WERI-Rb-1 (cell line): ENCODE data around the gene ARTN.

Source experiments
- DNase-seq: peaks from one replicate; pipeline ENCODE4 v3.0.0-alpha.2; 2020
- H3K27ac ChIP-seq: fragments of 250-450 bp; sonication (Bioruptor Pico); 2 replicates; pipeline ENCODE4 v1.5.1; 2020; ENCODE audit warnings: mild to moderate bottlenecking, moderate library complexity
- H3K27me3 ChIP-seq: fragments of 250-450 bp; sonication (Bioruptor Pico); 2 replicates; pipeline ENCODE4 v1.5.1; 2021; ENCODE audit warnings: mild to moderate bottlenecking, low read depth, moderate library complexity; ENCODE audit not compliant: insufficient read depth, severe bottlenecking
- H3K36me3 ChIP-seq: fragments of 250-450 bp; sonication (Bioruptor Pico); 2 replicates; pipeline ENCODE4 v1.5.1; 2020; ENCODE audit warnings: mild to moderate bottlenecking, moderate library complexity
- H3K4me3 ChIP-seq: 2 replicates; pipeline ENCODE4 v1.5.1; 2011; ENCODE audit warnings: low read depth, mild to moderate bottlenecking, control low read depth, low read length
- H3K9me3 ChIP-seq: fragments of 250-450 bp; sonication (Bioruptor Pico); 2 replicates; pipeline ENCODE4 v1.5.1; 2021; ENCODE audit warnings: mild to moderate bottlenecking, moderate library complexity; ENCODE audit not compliant: severe bottlenecking
- TF ChIP-seq, protein P1 (sequence below): IDR thresholded peaks from 2 replicates; pipeline ENCODE4 v1.5.1; 2011; ENCODE audit warnings: low read depth, mild to moderate bottlenecking, control low read depth, inconsistent platforms, low read length

Gene ARTN

DNA sequence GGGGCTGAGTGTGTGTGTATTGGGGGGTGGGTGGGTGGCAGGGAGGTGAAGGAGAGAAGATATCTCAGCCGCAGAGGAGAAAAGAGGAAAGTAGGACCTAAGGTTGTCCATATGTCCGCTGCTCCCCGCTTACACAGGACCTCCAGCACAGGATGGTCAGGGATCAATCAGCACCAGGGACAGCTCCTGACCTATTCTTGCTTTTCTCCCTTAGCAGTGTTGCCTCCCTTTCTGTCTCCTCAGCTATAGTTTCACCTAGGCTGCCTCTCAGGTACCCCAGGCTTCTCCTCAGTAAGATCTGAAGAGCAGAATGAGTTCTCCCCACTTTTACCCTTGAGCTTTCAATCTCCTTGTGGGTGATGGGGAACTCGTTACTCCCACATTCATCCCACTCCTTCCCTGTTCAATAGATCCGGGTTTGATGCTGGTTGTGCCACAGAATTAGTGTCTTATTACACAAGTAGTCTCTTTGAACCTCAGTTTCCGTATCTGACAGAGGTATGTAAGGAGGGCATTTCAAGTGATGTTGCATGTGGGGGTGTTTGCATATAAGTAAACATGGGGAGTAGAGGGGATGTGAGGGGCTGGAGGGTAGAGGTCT, 34.8 kb downstream of the ARTN start:
- TF ChIP-seq, protein P1, sequence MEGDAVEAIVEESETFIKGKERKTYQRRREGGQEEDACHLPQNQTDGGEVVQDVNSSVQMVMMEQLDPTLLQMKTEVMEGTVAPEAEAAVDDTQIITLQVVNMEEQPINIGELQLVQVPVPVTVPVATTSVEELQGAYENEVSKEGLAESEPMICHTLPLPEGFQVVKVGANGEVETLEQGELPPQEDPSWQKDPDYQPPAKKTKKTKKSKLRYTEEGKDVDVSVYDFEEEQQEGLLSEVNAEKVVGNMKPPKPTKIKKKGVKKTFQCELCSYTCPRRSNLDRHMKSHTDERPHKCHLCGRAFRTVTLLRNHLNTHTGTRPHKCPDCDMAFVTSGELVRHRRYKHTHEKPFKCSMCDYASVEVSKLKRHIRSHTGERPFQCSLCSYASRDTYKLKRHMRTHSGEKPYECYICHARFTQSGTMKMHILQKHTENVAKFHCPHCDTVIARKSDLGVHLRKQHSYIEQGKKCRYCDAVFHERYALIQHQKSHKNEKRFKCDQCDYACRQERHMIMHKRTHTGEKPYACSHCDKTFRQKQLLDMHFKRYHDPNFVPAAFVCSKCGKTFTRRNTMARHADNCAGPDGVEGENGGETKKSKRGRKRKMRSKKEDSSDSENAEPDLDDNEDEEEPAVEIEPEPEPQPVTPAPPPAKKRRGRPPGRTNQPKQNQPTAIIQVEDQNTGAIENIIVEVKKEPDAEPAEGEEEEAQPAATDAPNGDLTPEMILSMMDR = no peak
- H3K27me3 ChIP-seq = no peaks in the 10 kb centered on the region
- H3K4me3 ChIP-seq = no peak overlapping the region
- H3K36me3 ChIP-seq = peaks cover 41% of the 10 kb centered on the region
- no peak overlapping the region for H3K27ac ChIP-seq
- no peak for DNase-seq
- H3K9me3 ChIP-seq = no peaks in the 10 kb centered on the region

DNA sequence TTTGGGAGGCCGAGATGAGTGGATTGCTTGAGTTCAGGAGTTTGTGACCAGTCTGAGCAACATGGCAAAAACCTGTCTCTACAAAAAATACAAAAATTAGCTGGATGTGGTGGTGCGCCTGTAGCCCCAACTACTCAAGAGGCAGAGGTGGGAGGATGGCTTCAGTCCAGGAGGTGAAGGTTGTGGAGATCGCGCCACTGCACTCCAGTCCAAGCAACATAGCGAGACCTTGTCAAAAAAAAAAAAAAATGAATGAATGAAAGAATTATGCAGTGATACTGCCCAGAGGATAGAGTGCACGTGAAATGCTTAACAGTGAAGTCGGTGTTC, 35.8 kb downstream of the ARTN start:
- DNase-seq = no peak

DNA sequence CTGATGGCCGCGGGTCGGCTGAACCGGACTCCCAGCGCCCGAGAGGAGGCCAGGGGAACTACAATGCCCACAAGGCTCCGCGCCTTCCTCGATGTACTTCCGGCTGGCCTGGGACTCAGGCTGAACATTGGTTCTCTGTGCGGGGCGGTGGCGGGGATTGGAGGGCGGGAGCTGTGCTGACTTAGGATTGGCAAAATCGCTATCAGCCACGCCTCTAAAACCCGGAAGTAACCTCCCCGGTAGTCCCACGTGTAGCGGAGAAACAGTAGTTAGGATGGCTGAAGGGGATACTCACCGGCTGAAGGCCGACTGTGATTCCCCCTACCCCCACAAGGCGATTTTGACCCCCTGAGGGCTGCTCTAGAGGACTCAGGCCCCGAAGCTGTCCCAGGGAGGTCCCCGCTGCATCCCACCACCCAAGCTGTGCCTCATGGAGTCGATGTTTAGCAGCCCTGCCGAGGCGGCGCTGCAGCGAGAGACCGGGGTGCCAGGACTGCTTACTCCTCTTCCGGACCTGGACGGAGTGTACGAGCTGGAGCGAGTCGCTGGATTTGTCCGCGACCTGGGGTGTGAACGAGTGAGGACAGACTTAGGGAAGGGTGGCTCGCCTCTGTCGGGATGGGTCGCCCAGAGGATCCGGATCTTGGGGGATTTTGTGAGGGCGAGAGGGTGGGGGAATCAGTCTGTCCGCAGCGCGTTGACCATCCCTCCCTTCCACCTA, 36.3 kb downstream of the ARTN start, which contains the start of gene DPH2:
Gene DPH2, plus strand, starts transcription at position 265 of the 721 bp plus-strand sequence. Its CDS starts 166 bp downstream, at position 431.
- peak within 1 kb of the TSS; percentile 11; the same call in 1 of the 2 replicates for H3K27ac ChIP-seq
- H3K27me3 ChIP-seq = no peaks in the 10 kb centered on the region
- DNase-seq = peak; percentile 98
- no peaks in the 10 kb centered on the region for H3K9me3 ChIP-seq
- H3K4me3 ChIP-seq = peak within 1 kb of the TSS; percentile 62
- TF ChIP-seq, protein P1 = no peak
- peaks cover 34% of the 10 kb centered on the region for H3K36me3 ChIP-seq

More for the DNA sequence above, 35.8 kb downstream of the ARTN start:
- Histone ChIP-seq H3K9me3 (no peaks in the 10 kb centered on the region), H3K27me3 (no peaks in the 10 kb centered on the region), H3K36me3 (peaks cover 38% of the 10 kb centered on the region), H3K27ac (no peak overlapping the region), H3K4me3 (peak overlapping the region; percentile 13)
- TF ChIP-seq, protein P1 = no peak

DNA sequence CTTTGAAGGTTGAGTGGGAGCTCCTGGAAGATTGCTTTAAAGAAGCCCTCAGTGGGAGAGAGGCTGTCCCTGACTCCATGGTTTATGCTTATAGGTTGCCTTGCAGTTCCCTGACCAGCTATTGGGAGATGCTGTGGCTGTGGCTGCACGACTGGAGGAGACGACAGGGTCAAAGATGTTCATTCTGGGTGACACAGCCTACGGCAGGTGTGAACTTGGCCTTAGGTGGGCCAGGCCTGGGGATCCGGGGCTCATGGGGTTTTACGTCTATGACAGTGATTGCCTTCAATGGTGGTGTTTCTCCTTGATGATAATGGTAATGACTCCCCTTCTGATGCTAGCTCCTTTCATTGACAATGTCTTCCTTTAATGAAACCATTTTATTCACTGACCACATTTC, 36.9 kb downstream of the ARTN start:
- TF ChIP-seq, protein P1 = no peak
- H3K27me3 ChIP-seq = no peaks in the 10 kb centered on the region
- no peak for DNase-seq
- peaks cover 35% of the 10 kb centered on the region for H3K36me3 ChIP-seq
- H3K27ac ChIP-seq = no peak overlapping the region
- H3K9me3 ChIP-seq = no peaks in the 10 kb centered on the region
- peak overlapping the region; percentile 62 for H3K4me3 ChIP-seq

DNA sequence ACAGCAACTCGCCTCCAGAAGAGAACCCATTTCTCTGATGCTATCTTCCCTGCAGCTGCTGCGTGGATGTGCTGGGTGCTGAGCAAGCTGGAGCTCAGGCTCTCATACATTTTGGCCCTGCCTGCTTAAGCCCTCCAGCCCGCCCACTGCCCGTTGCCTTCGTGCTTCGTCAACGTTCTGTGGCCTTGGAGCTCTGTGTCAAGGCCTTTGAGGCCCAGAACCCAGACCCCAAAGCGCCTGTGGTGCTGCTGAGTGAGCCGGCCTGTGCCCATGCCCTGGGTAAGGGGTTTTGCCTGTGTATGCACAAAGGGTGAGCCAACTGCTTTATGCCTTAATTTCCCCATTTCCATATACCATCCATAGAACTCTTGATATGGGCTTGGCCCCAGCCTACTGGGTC, 37.3 kb downstream of the ARTN start:
- H3K27me3 ChIP-seq = no peaks in the 10 kb centered on the region
- H3K27ac ChIP-seq = no peak overlapping the region
- peaks cover 36% of the 10 kb centered on the region for H3K36me3 ChIP-seq
- no peaks in the 10 kb centered on the region for H3K9me3 ChIP-seq
- H3K4me3 ChIP-seq = no peak overlapping the region
- DNase-seq = no peak
- TF ChIP-seq, protein P1 = no peak
